Lower leg skin (tissue), 3 donors: ENCODE data around the gene KAZN.

Experiments
- CTCF ChIP-seq, 3 donors: fragments of 450-650 bp; IDR thresholded peaks; one replicate each; pipeline ENCODE4 v1.5.1; 2016; ENCODE audit warnings: antibody characterized with exemption in 3 of 3, mild to moderate bottlenecking in 3 of 3, moderate library complexity in 2 of 3
- POLR2A ChIP-seq, 2 donors: fragments of 450-650 bp; IDR thresholded peaks; one replicate each; pipeline ENCODE4 v1.6.1; 2016 to 2017; ENCODE audit warnings: antibody characterized with exemption in 2 of 2, mild to moderate bottlenecking in 1 of 2, moderate library complexity in 1 of 2

GRCh38 chr1:14596591-14596990 lies 1.9 kb upstream of the KAZN start:
- no peak for TF ChIP-seq CTCF (IDR thresholded peaks at IDR 0.05)
- TF ChIP-seq POLR2A (IDR thresholded peaks at IDR 0.05), result no peak
